Mesenchymal stem cell (in vitro differentiated cells and primary cell): ENCODE data around the gene EEIG1.

Experiments
- DNase-seq: peaks from one replicate; pipeline ENCODE4 v3.0.0-alpha.2; 2013
- H2AFZ ChIP-seq: one replicate; pipeline ENCODE4 v1.6.1; 2013; ENCODE audit warnings: low read depth, mild to moderate bottlenecking, control low read depth, inconsistent platforms, low read length, moderate library complexity
- H2AK5ac ChIP-seq: 2 replicates; pipeline ENCODE4 v1.6.1; 2013; ENCODE audit warnings: low read length, moderate library complexity, mild to moderate bottlenecking, inconsistent platforms; ENCODE audit not compliant: severe bottlenecking
- H2BK120ac ChIP-seq: one replicate; pipeline ENCODE4 v1.6.1; 2013; ENCODE audit warnings: low read depth, mild to moderate bottlenecking, inconsistent platforms, low read length, moderate library complexity
- H2BK12ac ChIP-seq, 2 experiments: one replicate each; pipeline ENCODE4 v1.6.1; 2013; ENCODE audit warnings: inconsistent platforms in 2 of 2, low read length in 2 of 2, mild to moderate bottlenecking in 2 of 2, moderate library complexity in 2 of 2, control low read depth in 1 of 2
- H2BK15ac ChIP-seq: one replicate; pipeline ENCODE4 v1.6.1; 2013; ENCODE audit warnings: mild to moderate bottlenecking, low read depth, inconsistent platforms; ENCODE audit not compliant: poor library complexity, severe bottlenecking
- H2BK5ac ChIP-seq: 2 replicates; pipeline ENCODE4 v1.6.1; 2013; ENCODE audit warnings: low read depth, mild to moderate bottlenecking, low read length, control low read depth, inconsistent platforms; ENCODE audit not compliant: poor library complexity, severe bottlenecking
- H3K14ac ChIP-seq, 2 experiments: one replicate each; pipeline ENCODE4 v1.6.1; 2013; ENCODE audit warnings: inconsistent platforms in 2 of 2, low read length in 2 of 2, control low read depth in 1 of 2, mild to moderate bottlenecking in 1 of 2, moderate library complexity in 1 of 2
- H3K18ac ChIP-seq, 2 experiments: one replicate each; pipeline ENCODE4 v1.6.1; 2013; ENCODE audit warnings: inconsistent platforms in 2 of 2, low read length in 2 of 2, control low read depth in 1 of 2, low read depth in 1 of 2, mild to moderate bottlenecking in 1 of 2
- H3K23ac ChIP-seq, 2 experiments: one replicate each; pipeline ENCODE4 v1.6.1; 2013; ENCODE audit warnings: inconsistent platforms in 2 of 2, low read length in 2 of 2, mild to moderate bottlenecking in 2 of 2, moderate library complexity in 2 of 2, control low read depth in 1 of 2
- H3K27ac ChIP-seq: 2 replicates; pipeline ENCODE4 v1.5.1; 2013; ENCODE audit warnings: mild to moderate bottlenecking, moderate library complexity, low read length, control low read depth, inconsistent platforms; ENCODE audit not compliant: poor library complexity, severe bottlenecking
- H3K27me3 ChIP-seq, 2 experiments: 2 replicates each; pipeline versions ENCODE4 v1.6.1 to v1.7.0; 2013; ENCODE audit warnings: low read length in 2 of 2, mild to moderate bottlenecking in 2 of 2, moderate library complexity in 2 of 2, control low read depth in 1 of 2, inconsistent platforms in 1 of 2; ENCODE audit not compliant: control insufficient read depth in 1 of 2, insufficient read depth in 1 of 2
- H3K36me3 ChIP-seq, 2 experiments: 2 replicates each; pipeline versions ENCODE4 v1.6.1 to v1.7.0; 2013; ENCODE audit warnings: low read length in 2 of 2, control low read depth in 1 of 2, inconsistent platforms in 1 of 2, low read depth in 1 of 2, mild to moderate bottlenecking in 1 of 2; ENCODE audit not compliant: insufficient read depth in 2 of 2, control insufficient read depth in 1 of 2
- H3K4ac ChIP-seq, 2 experiments: one replicate each; pipeline ENCODE4 v1.6.1; 2013; ENCODE audit warnings: inconsistent platforms in 2 of 2, low read length in 2 of 2, mild to moderate bottlenecking in 2 of 2, moderate library complexity in 2 of 2, control low read depth in 1 of 2, low read depth in 1 of 2
- H3K4me1 ChIP-seq: 2 replicates; pipeline ENCODE4 v1.6.1; 2013; ENCODE audit warnings: low read depth, low read length, control low read depth; ENCODE audit not compliant: control insufficient read depth, insufficient read depth
- H3K4me2 ChIP-seq: 2 replicates; pipeline ENCODE4 v1.6.1; 2013; ENCODE audit warnings: low read length, mild to moderate bottlenecking, inconsistent platforms; ENCODE audit not compliant: poor library complexity, severe bottlenecking
- H3K4me3 ChIP-seq, 2 experiments: 2 replicates each; pipeline versions ENCODE4 v1.5.1 to v1.7.0; 2013; ENCODE audit warnings: low read length in 2 of 2, mild to moderate bottlenecking in 2 of 2, control low read depth in 1 of 2, low read depth in 1 of 2; ENCODE audit not compliant: insufficient read depth in 1 of 2
- H3K79me1 ChIP-seq: replicated peaks from 2 replicates; pipeline ENCODE4 v1.6.1; 2013; ENCODE audit warnings: mild to moderate bottlenecking, control low read depth, low read length, inconsistent platforms; ENCODE audit not compliant: poor library complexity, severe bottlenecking
- H3K9ac ChIP-seq: 2 replicates; pipeline ENCODE4 v1.7.0; 2013; ENCODE audit warnings: mild to moderate bottlenecking, low read length, moderate library complexity
- H3K9me3 ChIP-seq: 2 replicates; pipeline ENCODE4 v1.7.0; 2013; ENCODE audit warnings: mild to moderate bottlenecking, low read length; ENCODE audit not compliant: control insufficient read depth
- H4K8ac ChIP-seq: one replicate; pipeline ENCODE4 v1.6.1; 2013; ENCODE audit warnings: inconsistent platforms, mild to moderate bottlenecking, low read length, moderate library complexity
- H4K91ac ChIP-seq: one replicate; pipeline ENCODE4 v1.6.1; 2013; ENCODE audit warnings: mild to moderate bottlenecking, low read length, inconsistent platforms
- WGBS: methylation state at CpG from one replicate; pipeline ENCODE4 v1.1.7; 2013; ENCODE audit warnings: mixed read lengths; 5-methylcytosine and 5-hydroxymethylcytosine counted together

The EEIG1 gene

GRCh38 chr9:128001779-128002298, 21.1 kb upstream of the EEIG1 start:
- peak overlapping the region; percentile 44 to 84 for H2BK12ac ChIP-seq
- H4K91ac ChIP-seq: peak overlapping the region; percentile 91
- peak overlapping the region; percentile 88 to 89 for H3K18ac ChIP-seq
- H2BK5ac ChIP-seq: no peak overlapping the region
- no peak overlapping the region for H3K4me2 ChIP-seq
- H3K27ac ChIP-seq: peak overlapping the region; percentile 66
- H3K4me1 ChIP-seq: peaks cover 17% of the 10 kb centered on the region
- H4K8ac ChIP-seq: peak overlapping the region; percentile 67
- H3K36me3 ChIP-seq: no peaks in the 10 kb centered on the region
- WGBS: 47% methylated on average over 18 of the region's 18 CpGs
- H2AK5ac ChIP-seq: no peak overlapping the region
- H3K9ac ChIP-seq: peak overlapping the region; percentile 32
- H2AFZ ChIP-seq: no peak overlapping the region
- no peak overlapping the region for H3K14ac ChIP-seq
- peak overlapping the region; percentile 39 to 65 for H3K4ac ChIP-seq
- peak overlapping the region; percentile 64 for H2BK120ac ChIP-seq
- H3K79me1 ChIP-seq: no peaks in the 10 kb centered on the region
- H3K27me3 ChIP-seq: no peaks in the 10 kb centered on the region
- no peak overlapping the region for H3K23ac ChIP-seq
- peak; percentile 90 for DNase-seq
- no peak overlapping the region for H3K4me3 ChIP-seq
- H3K9me3 ChIP-seq: no peaks in the 10 kb centered on the region
- peak overlapping the region; percentile 44 for H2BK15ac ChIP-seq

GRCh38 chr9:128001151-128001778, 20.5 kb upstream of the EEIG1 start:
- 53% methylated on average over 10 of the region's 10 CpGs for WGBS
- Histone ChIP-seq H3K4me2 (no peak overlapping the region), H3K27me3 (no peaks in the 10 kb centered on the region), H3K4me1 (peaks cover 15% of the 10 kb centered on the region), H3K4me3 (no peak overlapping the region), H3K79me1 (no peaks in the 10 kb centered on the region), H4K8ac (peak overlapping the region; percentile 67), H3K9me3 (no peaks in the 10 kb centered on the region), H3K36me3 (no peaks in the 10 kb centered on the region), H3K14ac (peak overlapping the region in 1 of 2 experiments; percentile 26), H2BK12ac (peak overlapping the region; percentile 44 to 84), H2BK15ac (peak overlapping the region; percentile 44), H2BK120ac (peak overlapping the region; percentile 71), H3K9ac (peak overlapping the region; percentile 32), H3K4ac (peak overlapping the region in 1 of 2 experiments; percentile 60), H3K18ac (peak overlapping the region; percentile 58 to 88), H2AK5ac (peak overlapping the region; percentile 47), H2AFZ (peak overlapping the region; percentile 29), H3K27ac (peak overlapping the region; percentile 66), H3K23ac (peak overlapping the region in 1 of 2 experiments; percentile 75), H2BK5ac (peak overlapping the region; percentile 24), H4K91ac (peak overlapping the region; percentile 0)
- DNase-seq: no peak

GRCh38 chr9:127999461-127999860, 18.7 kb upstream of the EEIG1 start:
- no peak overlapping the region for H3K14ac ChIP-seq
- no peak overlapping the region for H3K23ac ChIP-seq
- H3K9ac ChIP-seq: no peak overlapping the region
- no peak overlapping the region for H3K4me3 ChIP-seq
- no peak overlapping the region for H4K8ac ChIP-seq
- H4K91ac ChIP-seq: no peak overlapping the region
- no peak overlapping the region for H2AFZ ChIP-seq
- H3K4me1 ChIP-seq: peaks cover 12% of the 10 kb centered on the region
- no peak overlapping the region for H3K4me2 ChIP-seq
- no peaks in the 10 kb centered on the region for H3K36me3 ChIP-seq
- no peak overlapping the region for H2BK120ac ChIP-seq
- H2BK5ac ChIP-seq: no peak overlapping the region
- no peak overlapping the region for H3K18ac ChIP-seq
- H3K27me3 ChIP-seq: no peaks in the 10 kb centered on the region
- WGBS: no CpG with 5 or more reads among the region's 2 CpGs
- no peak overlapping the region for H2AK5ac ChIP-seq
- H2BK12ac ChIP-seq: no peak overlapping the region
- H3K4ac ChIP-seq: no peak overlapping the region
- H3K9me3 ChIP-seq: no peaks in the 10 kb centered on the region
- H2BK15ac ChIP-seq: no peak overlapping the region
- H3K79me1 ChIP-seq: no peaks in the 10 kb centered on the region
- no peak for DNase-seq
- no peak overlapping the region for H3K27ac ChIP-seq

- Histone ChIP-seq H3K14ac (no peak overlapping the region), H3K9me3 (no peaks in the 10 kb centered on the region), H3K27ac (no peak overlapping the region), H2BK5ac (no peak overlapping the region), H4K91ac (no peak overlapping the region), H3K23ac (no peak overlapping the region), H3K4me2 (no peak overlapping the region), H3K79me1 (no peaks in the 10 kb centered on the region), H4K8ac (no peak overlapping the region), H3K4ac (no peak overlapping the region), H2BK120ac (no peak overlapping the region), H2BK12ac (no peak overlapping the region), H2AK5ac (no peak overlapping the region), H3K4me3 (no peak overlapping the region), H3K36me3 (no peaks in the 10 kb centered on the region), H3K27me3 (peaks cover 0 to 5% of the 10 kb centered on the region in 2 experiments), H2AFZ (no peak overlapping the region), H3K18ac (no peak overlapping the region), H3K9ac (no peak overlapping the region), H3K4me1 (peaks cover 3% of the 10 kb centered on the region), H2BK15ac (no peak overlapping the region)
- DNase-seq: no peak
- WGBS: 89% methylated on average over 4 of the region's 4 CpGs
Observed at GRCh38 chr9:127993721-127994120, 12.9 kb upstream of the EEIG1 start.
